Occipital lobe (tissue), 2 donors: ENCODE data around the gene FREY1. TPM values are rescaled to one million over a fixed set of nuclear protein-coding genes. Genes with fewer than 3 reads are reported as not detected.

Experiments
- DNase-seq: peaks from one replicate; lab custom pipeline; 2025; lab: John Stamatoyannopoulos, UW
- total RNA-seq: library from RNA; depleted of rRNA; stranded (reverse); fragments of >200 nt; gene quantifications from one replicate; pipeline ENCODE4 v1.2.3, GENCODE V29; 2014

The FREY1 gene
- total RNA-seq = 1.4 TPM

- DNase-seq = no peak
Measured at GRCh38 chr11:45906965-45907611, at the start of gene FREY1. TSS of gene FREY1 (minus strand) at chr11:45907271. CDS start at chr11:45907245, 26 bp downstream.

GRCh38 chr11:45949992-45950407 lies 42.9 kb upstream of the FREY1 start:
- DNase-seq = no peak

GRCh38 chr11:45948356-45948755 lies 41.3 kb upstream of the FREY1 start:
- no peak for DNase-seq

GRCh38 chr11:45947885-45948284 lies 40.8 kb upstream of the FREY1 start:
- no peak for DNase-seq

- DNase-seq = no peak
Measured at GRCh38 chr11:45945397-45945999, 38.4 kb upstream of the FREY1 start.

GRCh38 chr11:45942381-45942780 lies 35.3 kb upstream of the FREY1 start:
- no peak for DNase-seq

GRCh38 chr11:45941285-45941684 lies 34.2 kb upstream of the FREY1 start:
- no peak for DNase-seq

GRCh38 chr11:45939836-45940235 lies 32.8 kb upstream of the FREY1 start:
- DNase-seq = no peak

GRCh38 chr11:45937916-45938315 lies 30.8 kb upstream of the FREY1 start:
- no peak for DNase-seq

- DNase-seq = no peak
Measured at GRCh38 chr11:45936511-45937054, 29.5 kb upstream of the FREY1 start.

GRCh38 chr11:45935349-45936064 lies 28.4 kb upstream of the FREY1 start:
- DNase-seq = no peak

GRCh38 chr11:45934580-45935318 lies 27.7 kb upstream of the FREY1 start:
- no peak for DNase-seq

GRCh38 chr11:45933846-45934579 lies 26.9 kb upstream of the FREY1 start:
- no peak for DNase-seq

GRCh38 chr11:45933131-45933831 lies 26.2 kb upstream of the FREY1 start:
- no peak for DNase-seq

- DNase-seq = no peak
Measured at GRCh38 chr11:45932217-45932616, 25.1 kb upstream of the FREY1 start.

GRCh38 chr11:45931739-45932138 lies 24.7 kb upstream of the FREY1 start:
- no peak for DNase-seq

GRCh38 chr11:45930951-45931570 lies 24.0 kb upstream of the FREY1 start:
- no peak for DNase-seq

- DNase-seq = no peak
Measured at GRCh38 chr11:45930031-45930794, 23.1 kb upstream of the FREY1 start.

- DNase-seq = no peak
Measured at GRCh38 chr11:45929486-45930030, 22.5 kb upstream of the FREY1 start.
